NT2/D1 (cell line): Measurements from ENCODE around the gene OSBP.

Source experiments
- SUZ12 ChIP-seq: IDR thresholded peaks from 2 replicates; pipeline ENCODE4 v1.6.1; 2011; ENCODE audit not compliant: insufficient read length, insufficient read depth; ENCODE audit errors: extremely low read depth
- YY1 ChIP-seq: IDR thresholded peaks from 2 replicates; pipeline ENCODE4 v1.6.1; 2011; ENCODE audit not compliant: insufficient read length, insufficient read depth
- ZNF274 ChIP-seq: IDR thresholded peaks from 2 replicates; pipeline ENCODE4 v1.6.1; 2011; ENCODE audit warnings: mild to moderate bottlenecking, low read depth, low read length

- TF ChIP-seq YY1 (no peak), SUZ12 (no peak), ZNF274 (no peak)
Measured at GRCh38 chr11:59559886-59560285, 55.7 kb downstream of the OSBP start.
